ENCODE results near the gene TSSK2. TPM values are rescaled to one million over a fixed set of nuclear protein-coding genes. Genes with fewer than 3 reads are reported as not detected.

TSSK2 gene
- total and polyA plus RNA-seq, 2 experiments from 2014 or later = not detected

- 0 out of 2 replicates have a peak, but pooled peaks cover 4% of the 10 kb centered on the region for H3F3A ChIP-seq (replicated peaks; ENCODE audit: low read depth)
- H3K4me3 ChIP-seq = peak overlapping the region; percentile 98; the same call in 1 of the 2 replicates
- no peak overlapping the region for H2AFZ ChIP-seq
- H3K4me1 Mint-ChIP-seq = peaks cover 19% of the 10 kb centered on the region
- no peak overlapping the region for H3K27ac ChIP-seq (ENCODE audit: low read depth)
- H3K4me3 Mint-ChIP-seq = peak overlapping the region; percentile 94
- H3K9me2 ChIP-seq (ENCODE audit: insufficient read depth) = no peaks in the 10 kb centered on the region
- no peaks in the 10 kb centered on the region for H4K20me1 ChIP-seq (replicated peaks; ENCODE audit: insufficient read depth)
- peaks cover 6% of the 10 kb centered on the region for H3K36me3 ChIP-seq (ENCODE audit: insufficient read depth)
- no peak overlapping the region for H3K27ac Mint-ChIP-seq
- H3K79me2 ChIP-seq (replicated peaks; ENCODE audit: insufficient read depth) = peaks cover 12% of the 10 kb centered on the region
- H3K27me3 ChIP-seq (ENCODE audit: insufficient read depth) = peaks cover 34% of the 10 kb centered on the region
- no peaks in the 10 kb centered on the region for H3K9me3 Mint-ChIP-seq
- no peak for ATAC-seq
- peaks cover 4% of the 10 kb centered on the region; the same call in 1 of the 2 replicates for H3K4me1 ChIP-seq (ENCODE audit: insufficient read depth)
- DNase-seq (ENCODE audit: low spot score) = no peak
- TF ChIP-seq ZNF462 (CRISPR knock-in tag; IDR thresholded peaks at IDR 0.05) = no peak
- TF ChIP-seq EZH2phosphoT487 (IDR thresholded peaks at IDR 0.05; ENCODE audit: unreplicated experiment) = no peak
- no peak for TF ChIP-seq STAT1 (IDR thresholded peaks at IDR 0.05; ENCODE audit: unreplicated experiment)
- no peak for TF ChIP-seq ZNF331 (CRISPR knock-in tag; IDR thresholded peaks at IDR 0.05; ENCODE audit: low read depth)
- no peak for TF ChIP-seq CTCF (conservative IDR thresholded peaks at IDR 0.05; ENCODE audit: low read depth in 2 of 2)
- TF ChIP-seq ETS1 (IDR thresholded peaks at IDR 0.05) = no peak
- no peak for TF ChIP-seq JUNB (IDR thresholded peaks at IDR 0.05; ENCODE audit: unreplicated experiment)
- no peak for TF ChIP-seq ZNF114 (CRISPR knock-in tag; IDR thresholded peaks at IDR 0.05)
- peaks cover 32% of the 10 kb centered on the region for H3K36me3 Mint-ChIP-seq (ENCODE audit: low read depth)
- peaks cover 31% of the 10 kb centered on the region for H3K27me3 Mint-ChIP-seq (ENCODE audit: insufficient read depth, low read depth, poor library complexity)
- peak overlapping the region; percentile 99 for H3K4me2 ChIP-seq
Measured at GRCh38 chr22:19143212-19143611, 12.1 kb downstream of the TSSK2 start.

All from GM23338 (cell line).